Measurements from ENCODE around the gene DCN.
"Not testable (repeated sequence)": the region's sequence is repeated elsewhere in the genome, so short reads cannot be mapped to it uniquely, and the experiment has no call there.

DCN gene

DNA sequence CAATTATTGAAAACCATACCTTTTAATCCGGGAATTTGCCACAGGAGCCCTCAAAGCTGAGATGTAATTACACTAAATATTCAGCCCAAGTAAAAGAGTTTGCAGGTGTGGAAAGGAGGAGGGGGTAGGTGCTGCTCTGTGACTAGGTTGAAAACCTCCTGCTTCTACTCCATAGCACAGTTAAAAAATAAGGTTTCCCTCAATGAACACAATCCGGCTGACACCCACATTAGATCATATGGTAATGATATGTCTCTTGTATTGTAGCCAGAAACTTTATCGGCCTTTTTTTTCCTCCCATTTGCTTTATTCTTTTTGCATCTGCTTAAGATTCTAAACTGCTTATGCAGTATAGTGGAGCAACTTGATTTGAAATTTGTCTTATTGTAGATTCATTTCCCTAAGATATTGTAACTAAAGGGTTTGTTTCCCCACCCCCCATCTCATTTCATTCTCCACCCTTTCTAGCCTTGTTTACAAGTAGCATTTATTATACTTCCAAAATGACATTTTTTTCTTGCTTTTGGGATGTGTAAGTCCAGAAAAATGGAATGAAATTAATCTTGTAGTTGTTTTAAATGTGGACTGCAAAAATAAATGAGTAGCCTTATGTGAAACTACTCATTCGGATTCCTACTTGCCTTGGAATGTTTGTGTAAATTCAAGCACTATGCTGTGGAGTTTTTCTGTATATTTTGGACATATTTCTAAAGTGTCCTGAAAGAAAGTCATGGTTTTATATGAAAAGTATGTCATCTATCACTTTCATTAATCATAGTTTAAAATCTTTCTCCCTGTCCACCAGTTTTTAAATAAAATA, at the start of gene DCN:
Gene DCN (minus strand): TSS at position 182 of the 820 bp plus-strand sequence. CDS start 4,265 bp downstream, outside the sequence.
- no peak for DNase-seq (ENCODE audit: extremely low read depth in 1 of 2, low read depth in 1 of 2)

DNA sequence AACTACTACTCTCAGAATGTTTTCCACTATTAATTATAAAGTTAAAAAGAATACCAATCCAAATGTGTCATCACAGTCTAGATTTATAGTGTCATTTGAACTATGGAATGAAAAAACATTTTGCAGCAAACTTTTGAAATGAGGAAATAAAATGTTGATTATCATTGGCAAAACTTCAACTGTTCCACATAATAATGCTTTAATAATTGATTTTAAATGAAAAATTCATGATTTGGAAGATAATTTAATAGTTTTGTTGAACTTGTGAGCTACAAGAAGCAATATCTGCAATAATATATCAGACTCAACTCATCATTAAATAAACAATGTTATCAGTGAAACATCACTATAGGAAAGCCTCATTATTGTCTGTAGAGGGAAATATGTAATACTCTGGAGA, 48.2 kb upstream of the DCN start:
- DNase-seq (ENCODE audit: extremely low read depth in 1 of 2, low read depth in 1 of 2): no peak

DNA sequence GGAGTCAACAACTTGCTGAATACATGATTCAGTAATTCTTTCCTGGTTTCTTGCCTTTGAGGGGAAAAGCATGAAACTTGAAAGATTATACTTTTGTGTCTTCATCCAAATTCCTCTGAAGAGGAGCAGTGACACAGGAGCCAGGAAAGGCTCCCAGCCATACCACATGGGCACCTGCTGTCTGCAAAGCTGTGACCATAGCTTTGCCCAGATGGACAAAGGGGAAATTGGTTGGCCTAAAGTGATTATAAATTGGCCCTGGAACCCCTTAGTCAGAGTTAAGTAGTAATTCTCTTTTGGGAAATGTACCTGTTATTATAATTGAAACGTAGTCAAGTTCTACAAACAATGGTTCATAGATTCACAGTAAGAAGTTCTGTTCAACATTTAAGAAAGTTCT, 44.3 kb upstream of the DCN start:
- DNase-seq (ENCODE audit: extremely low read depth in 1 of 2, low read depth in 1 of 2): no peak

GRCh38 chr12:91225316-91225715, 42.7 kb upstream of the DCN start:
- DNase-seq (ENCODE audit: extremely low read depth in 1 of 2, low read depth in 1 of 2): no peak

DNA sequence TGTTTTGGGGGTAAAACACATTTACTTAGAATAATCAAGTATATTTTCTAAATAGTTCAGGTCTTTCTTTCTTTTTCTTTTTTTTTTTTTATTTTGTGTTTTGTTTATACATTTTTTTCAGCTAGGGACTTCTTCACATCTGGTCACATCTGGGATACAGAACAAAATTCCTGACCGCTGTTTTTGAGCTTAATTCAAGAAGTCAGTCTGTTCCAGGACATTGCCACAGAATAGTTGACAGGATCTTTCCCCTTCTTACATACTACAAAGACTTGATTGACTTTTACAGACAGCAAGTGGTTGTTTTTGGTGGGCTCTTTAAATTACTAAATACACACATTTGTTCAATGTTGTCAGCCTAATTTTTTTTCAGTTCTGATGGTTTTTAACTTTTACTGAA, 41.8 kb upstream of the DCN start:
- DNase-seq (ENCODE audit: extremely low read depth in 1 of 2, low read depth in 1 of 2): no peak

DNA sequence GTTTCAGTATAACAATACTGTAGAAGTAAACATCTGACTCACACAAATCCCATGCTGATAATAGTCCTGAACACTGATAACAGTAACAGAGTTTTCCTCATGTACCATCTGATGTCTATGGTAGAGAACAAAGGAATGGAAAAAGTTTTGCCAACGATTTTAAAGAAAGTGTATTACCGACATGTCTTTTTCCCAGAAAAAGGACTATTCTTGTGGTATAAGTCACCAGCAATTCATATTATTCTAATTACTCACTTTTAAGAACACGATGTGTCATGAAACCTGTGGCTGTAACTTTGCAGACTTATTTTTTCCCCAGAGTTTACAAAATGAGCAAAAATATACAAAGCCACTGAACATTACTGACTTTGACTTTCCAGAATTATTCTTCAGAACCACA, 40.1 kb upstream of the DCN start:
- DNase-seq (ENCODE audit: extremely low read depth in 1 of 2, low read depth in 1 of 2): no peak

GRCh38 chr12:91219919-91220318, 37.3 kb upstream of the DCN start:
- no peak for DNase-seq (ENCODE audit: extremely low read depth in 1 of 2, low read depth in 1 of 2)

GRCh38 chr12:91219511-91219910, 36.9 kb upstream of the DCN start:
- no peak for DNase-seq (ENCODE audit: extremely low read depth in 1 of 2, low read depth in 1 of 2)

GRCh38 chr12:91216871-91217270, 34.3 kb upstream of the DCN start:
- no peak for DNase-seq (ENCODE audit: extremely low read depth in 1 of 2, low read depth in 1 of 2)

DNA sequence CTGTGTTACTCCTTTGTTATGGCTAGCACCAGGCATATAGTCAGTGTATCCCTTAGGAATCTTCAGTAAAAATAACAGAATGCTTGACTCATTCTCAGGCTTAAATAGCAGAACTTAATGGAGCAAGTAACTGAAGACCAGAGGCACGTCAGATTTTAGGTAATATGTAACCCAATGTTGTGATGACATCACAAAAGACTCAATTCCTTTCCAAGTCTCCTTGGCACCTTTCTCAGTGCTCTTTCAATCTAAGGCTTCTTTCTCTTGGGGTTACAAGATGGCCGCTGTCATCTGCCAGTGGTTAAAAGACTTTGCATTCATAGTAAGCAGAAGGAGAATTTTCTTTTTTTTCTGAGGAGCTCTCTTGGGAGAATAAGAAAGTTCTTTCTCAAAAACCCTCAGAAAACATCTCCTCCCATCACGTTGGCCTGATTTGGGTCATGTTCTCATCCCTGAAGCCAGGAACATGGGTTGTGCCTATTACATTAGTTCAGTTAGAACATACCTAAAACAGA, 33.4 kb upstream of the DCN start:
- DNase-seq (ENCODE audit: extremely low read depth in 1 of 2, low read depth in 1 of 2): no peak

DNA sequence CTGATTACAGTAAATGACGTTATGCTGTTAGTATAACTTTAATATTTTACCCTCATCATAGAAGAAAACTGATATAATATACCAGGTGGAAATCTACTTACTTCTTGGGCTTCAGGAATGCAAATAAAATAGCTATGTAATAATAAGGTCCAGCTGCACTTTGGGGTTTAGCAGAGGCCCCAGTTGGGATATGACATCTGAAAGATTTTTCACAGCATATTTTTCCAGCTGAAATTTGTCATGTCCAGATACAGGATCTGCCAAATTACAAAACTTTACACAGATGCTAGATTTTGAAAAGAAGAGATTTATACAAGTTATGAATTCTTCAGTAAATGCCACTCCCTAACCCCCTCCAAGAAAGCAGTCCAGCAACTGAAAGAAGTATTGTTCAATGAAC, 29.2 kb upstream of the DCN start:
- DNase-seq (ENCODE audit: extremely low read depth in 1 of 2, low read depth in 1 of 2): no peak

DNA sequence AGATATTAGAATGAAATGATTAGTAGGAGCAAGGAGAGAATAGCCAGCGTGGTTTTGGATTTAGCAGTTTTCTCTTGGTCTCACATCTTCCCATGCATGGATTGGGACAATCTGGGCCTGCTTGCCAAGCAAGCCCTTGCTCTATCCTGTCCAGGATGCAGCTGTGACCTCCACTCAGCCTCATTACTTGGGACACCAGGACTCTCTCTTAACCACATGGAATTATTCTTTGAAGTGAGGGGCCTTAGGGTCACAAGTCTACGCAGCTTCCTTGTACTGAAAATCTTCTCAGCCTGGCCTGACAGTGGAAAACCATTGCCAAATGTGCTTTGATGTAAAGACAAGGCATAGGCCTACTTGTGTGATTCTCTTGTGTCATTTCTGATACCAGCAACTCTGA, 28.0 kb upstream of the DCN start:
- no peak for DNase-seq (ENCODE audit: extremely low read depth in 1 of 2, low read depth in 1 of 2)

- DNase-seq (ENCODE audit: extremely low read depth in 1 of 2, low read depth in 1 of 2): no peak
Observed at GRCh38 chr12:91210144-91210543, 27.5 kb upstream of the DCN start.

GRCh38 chr12:91207301-91207700, 24.7 kb upstream of the DCN start:
- not testable (repeated sequence) for DNase-seq (ENCODE audit: extremely low read depth in 1 of 2, low read depth in 1 of 2)

- no peak for DNase-seq (ENCODE audit: extremely low read depth in 1 of 2, low read depth in 1 of 2)
Observed at GRCh38 chr12:91205811-91206210, 23.2 kb upstream of the DCN start.

GRCh38 chr12:91204421-91204820, 21.8 kb upstream of the DCN start:
- DNase-seq (ENCODE audit: extremely low read depth in 1 of 2, low read depth in 1 of 2): no peak

DNA sequence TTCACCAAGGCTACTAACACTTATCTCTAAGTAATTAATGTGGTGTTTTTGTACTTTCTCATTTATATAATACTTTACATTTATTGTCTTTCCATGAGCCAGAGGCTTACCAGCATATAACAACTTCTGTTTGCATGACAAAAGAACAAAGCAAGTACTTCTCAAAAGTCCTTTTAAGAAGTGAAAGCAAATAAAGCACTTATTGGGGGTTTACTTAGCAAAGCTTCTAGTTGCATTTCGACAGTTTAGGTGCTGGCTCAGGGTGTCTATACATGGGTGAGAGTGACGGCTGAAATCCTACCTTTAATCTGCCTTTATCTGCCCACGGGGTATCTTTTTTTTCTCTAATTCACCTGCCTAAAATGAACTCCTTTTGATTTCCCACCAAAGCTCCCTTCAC, 21.0 kb upstream of the DCN start:
- DNase-seq (ENCODE audit: extremely low read depth in 1 of 2, low read depth in 1 of 2): no peak

GRCh38 chr12:91202390-91202789, 19.8 kb upstream of the DCN start:
- DNase-seq (ENCODE audit: extremely low read depth in 1 of 2, low read depth in 1 of 2): no peak

- no peak for DNase-seq (ENCODE audit: extremely low read depth in 1 of 2, low read depth in 1 of 2)
Observed at GRCh38 chr12:91196436-91196835, 13.8 kb upstream of the DCN start.

DNA sequence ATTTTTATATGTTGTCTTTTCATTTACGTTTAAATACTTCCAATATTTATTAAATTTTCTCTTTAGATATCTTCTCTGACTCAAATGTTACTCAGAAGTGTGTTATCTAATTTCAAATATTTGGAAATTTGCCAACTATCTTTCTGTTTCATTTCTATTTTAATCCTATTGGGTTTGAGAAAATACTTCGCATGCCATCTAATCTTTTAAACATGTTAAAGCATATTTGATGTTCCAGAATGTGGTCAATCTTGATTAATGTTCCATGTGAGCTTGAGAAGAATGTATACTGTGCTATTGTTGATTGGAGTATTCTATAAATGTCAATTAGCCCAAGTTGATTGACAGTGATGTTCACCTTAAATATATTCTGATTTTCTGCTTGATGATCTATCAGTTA, 11.9 kb upstream of the DCN start:
- no peak for DNase-seq (ENCODE audit: extremely low read depth in 1 of 2, low read depth in 1 of 2)

DNA sequence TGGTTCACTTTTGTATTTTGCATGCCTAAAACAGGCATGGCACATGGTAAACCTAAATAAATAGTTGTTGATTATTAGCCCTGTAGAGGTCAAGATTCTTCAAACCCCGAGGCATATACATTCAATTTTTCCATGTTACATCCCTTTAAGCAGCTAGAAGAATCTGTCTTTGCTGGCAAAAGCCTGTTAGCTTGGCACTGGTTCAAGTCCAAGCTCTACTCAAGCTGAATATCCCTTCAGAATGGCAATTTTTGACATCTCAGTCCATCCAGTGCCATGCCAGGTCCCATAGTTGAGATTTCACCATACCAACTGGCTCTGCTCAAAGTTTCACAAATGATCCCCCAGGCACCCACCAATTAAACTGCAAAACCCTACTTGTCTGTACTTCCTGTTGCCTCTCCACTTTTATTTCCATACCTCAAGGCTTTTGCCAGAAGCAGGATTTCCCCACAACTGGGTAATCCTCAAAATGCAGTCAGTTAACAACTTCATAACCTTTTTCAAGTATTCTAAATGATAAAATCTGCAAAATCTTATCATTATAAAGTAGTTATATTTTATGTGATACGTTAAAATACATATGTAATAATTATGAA, 9.0 kb upstream of the DCN start:
- no peak for DNase-seq (ENCODE audit: extremely low read depth in 1 of 2, low read depth in 1 of 2)

GRCh38 chr12:91189516-91189915, 6.9 kb upstream of the DCN start:
- DNase-seq (ENCODE audit: extremely low read depth in 1 of 2, low read depth in 1 of 2): no peak
